Fibroblast of skin of scalp (primary cell): Measurements from ENCODE around the gene ARHGAP33. TPM values are rescaled to one million over a fixed set of nuclear protein-coding genes. Genes with fewer than 3 reads are reported as not detected.

Experiments
- DNase-seq: peaks from one replicate; pipeline ENCODE4 v3.0.0-alpha.2; 2013
- polyA plus RNA-seq, 2 experiments: library from polyadenylated mRNA; unstranded; fragments of 120-200 nt; gene quantifications; one replicate each; pipeline ENCODE4 v1.2.1, GENCODE V29; 2013; ENCODE audit not compliant: insufficient read length in 2 of 2

Gene ARHGAP33, protein sequence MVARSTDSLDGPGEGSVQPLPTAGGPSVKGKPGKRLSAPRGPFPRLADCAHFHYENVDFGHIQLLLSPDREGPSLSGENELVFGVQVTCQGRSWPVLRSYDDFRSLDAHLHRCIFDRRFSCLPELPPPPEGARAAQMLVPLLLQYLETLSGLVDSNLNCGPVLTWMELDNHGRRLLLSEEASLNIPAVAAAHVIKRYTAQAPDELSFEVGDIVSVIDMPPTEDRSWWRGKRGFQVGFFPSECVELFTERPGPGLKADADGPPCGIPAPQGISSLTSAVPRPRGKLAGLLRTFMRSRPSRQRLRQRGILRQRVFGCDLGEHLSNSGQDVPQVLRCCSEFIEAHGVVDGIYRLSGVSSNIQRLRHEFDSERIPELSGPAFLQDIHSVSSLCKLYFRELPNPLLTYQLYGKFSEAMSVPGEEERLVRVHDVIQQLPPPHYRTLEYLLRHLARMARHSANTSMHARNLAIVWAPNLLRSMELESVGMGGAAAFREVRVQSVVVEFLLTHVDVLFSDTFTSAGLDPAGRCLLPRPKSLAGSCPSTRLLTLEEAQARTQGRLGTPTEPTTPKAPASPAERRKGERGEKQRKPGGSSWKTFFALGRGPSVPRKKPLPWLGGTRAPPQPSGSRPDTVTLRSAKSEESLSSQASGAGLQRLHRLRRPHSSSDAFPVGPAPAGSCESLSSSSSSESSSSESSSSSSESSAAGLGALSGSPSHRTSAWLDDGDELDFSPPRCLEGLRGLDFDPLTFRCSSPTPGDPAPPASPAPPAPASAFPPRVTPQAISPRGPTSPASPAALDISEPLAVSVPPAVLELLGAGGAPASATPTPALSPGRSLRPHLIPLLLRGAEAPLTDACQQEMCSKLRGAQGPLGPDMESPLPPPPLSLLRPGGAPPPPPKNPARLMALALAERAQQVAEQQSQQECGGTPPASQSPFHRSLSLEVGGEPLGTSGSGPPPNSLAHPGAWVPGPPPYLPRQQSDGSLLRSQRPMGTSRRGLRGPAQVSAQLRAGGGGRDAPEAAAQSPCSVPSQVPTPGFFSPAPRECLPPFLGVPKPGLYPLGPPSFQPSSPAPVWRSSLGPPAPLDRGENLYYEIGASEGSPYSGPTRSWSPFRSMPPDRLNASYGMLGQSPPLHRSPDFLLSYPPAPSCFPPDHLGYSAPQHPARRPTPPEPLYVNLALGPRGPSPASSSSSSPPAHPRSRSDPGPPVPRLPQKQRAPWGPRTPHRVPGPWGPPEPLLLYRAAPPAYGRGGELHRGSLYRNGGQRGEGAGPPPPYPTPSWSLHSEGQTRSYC
- polyA plus RNA-seq (2013, experiment 1 of 2; ENCODE audit: insufficient read length), result 9.5 TPM
- polyA plus RNA-seq (2013, experiment 2 of 2; ENCODE audit: insufficient read length), result 10.1 TPM

DNA sequence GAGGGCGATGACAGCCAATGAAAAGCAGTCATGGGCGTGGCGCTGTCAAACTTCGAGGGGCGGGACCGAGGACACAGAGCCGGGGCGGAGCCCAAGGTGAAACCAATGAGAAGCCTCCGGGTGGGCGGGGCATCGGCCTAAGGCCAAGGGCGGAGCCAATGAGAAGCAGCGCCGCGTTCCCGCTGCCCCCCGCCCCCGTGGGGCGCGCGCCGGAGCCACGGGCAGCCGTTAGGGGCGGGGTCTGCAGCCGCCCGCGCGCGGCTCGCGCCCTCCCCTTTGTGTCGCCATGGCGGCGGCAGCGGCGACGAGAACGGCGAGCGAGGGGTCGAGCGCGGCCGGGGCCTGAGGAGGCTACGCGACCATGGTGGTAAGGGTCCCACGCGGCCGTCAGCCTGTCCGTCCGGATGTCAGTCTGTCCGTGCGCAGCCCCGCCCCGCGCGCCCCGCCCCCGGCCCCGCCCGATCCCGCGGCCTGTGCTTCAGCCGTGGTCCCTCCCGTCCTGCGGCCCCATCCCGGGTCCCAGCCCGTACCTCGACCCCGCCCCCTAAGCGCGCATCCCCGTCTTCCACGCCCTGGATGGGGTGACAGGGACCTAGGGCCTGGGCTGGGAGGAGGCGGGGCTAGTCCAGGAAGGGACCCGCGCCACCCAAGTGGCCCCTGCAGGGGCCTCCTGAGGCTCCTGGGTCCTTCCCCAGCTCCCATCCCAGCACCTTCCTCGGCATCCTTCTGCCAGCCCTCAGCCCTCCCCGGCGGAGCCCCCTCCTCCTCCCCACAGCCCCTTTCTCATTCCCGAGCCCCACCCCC lies at the start of gene ARHGAP33:
Gene ARHGAP33 (plus strand): TSS at position 267 of the 804 bp plus-strand sequence. CDS start 95 bp downstream, at position 362.
- DNase-seq, result peak; percentile 97

DNA sequence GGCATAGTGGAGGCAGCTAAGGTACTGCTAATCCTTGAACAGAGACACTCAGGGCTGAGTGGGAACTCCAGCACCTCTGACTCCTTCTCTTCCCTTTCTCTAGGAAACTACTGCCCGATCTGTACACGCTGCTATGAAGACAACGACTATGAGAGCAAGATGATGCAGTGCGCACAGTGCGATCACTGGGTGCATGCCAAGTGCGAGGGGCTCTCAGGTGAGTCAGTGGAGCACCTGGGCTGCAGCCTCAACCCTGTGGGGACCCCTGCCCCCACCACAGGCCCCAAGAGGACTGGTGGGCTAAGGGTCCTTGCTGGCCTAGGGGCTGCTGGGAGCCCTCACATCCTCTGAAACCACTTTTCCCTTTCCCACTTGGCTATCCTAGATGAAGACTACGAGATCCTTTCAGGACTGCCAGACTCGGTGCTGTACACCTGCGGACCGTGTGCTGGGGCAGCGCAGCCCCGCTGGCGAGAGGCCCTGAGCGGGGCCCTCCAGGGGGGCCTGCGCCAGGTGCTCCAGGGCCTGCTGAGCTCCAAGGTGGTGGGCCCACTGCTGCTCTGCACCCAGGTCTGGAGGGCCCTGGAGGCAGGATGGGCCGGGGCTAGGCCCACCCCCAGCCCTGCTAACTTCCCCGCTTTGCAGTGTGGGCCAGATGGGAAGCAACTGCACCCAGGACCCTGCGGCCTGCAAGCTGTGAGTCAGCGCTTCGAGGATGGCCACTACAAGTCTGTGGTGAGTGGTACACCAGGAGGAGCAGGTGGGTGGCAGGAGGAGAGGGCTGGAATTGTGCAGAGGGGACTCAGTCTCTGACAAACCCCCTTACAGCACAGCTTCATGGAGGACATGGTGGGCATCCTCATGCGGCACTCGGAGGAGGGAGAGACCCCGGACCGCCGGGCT lies 48.1 kb upstream of the ARHGAP33 start:
- DNase-seq, result no peak

DNA sequence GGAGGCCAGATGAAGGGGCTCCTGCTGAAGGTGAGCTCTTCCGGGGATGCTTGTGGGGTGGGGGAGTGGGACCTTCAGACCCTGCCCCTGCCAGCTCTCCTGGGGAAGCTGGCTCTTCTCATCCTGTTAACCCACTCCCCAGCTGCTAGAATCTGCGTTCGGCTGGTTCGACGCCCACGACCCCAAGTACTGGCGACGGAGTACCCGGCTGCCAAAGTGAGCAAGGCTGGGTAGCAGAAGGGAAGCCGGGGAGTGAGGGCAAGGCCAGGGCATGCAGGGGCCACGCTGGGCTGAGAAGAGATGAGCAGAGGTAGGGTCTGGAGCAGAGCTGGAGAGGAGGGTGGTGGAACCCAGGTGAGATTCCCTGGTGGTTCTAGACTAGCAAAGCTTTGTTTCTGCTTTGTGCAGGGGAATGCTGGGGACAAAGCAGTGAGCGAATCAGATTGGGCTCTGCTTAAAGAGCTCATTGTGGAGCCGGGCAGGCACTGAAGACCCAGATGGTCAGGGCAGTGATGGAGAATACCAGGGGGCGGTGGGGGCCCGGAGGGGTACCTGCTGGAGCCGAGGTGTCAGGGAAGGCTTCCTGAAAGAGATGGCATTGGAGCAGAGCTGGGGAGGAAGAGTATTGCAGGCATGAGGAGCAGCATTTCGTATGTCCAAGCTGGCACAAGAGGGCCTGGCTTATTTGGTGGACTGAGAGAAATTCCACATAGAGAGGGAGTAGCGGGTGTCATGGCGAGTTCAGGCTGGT lies 47.2 kb upstream of the ARHGAP33 start:
- DNase-seq, result no peak

DNA sequence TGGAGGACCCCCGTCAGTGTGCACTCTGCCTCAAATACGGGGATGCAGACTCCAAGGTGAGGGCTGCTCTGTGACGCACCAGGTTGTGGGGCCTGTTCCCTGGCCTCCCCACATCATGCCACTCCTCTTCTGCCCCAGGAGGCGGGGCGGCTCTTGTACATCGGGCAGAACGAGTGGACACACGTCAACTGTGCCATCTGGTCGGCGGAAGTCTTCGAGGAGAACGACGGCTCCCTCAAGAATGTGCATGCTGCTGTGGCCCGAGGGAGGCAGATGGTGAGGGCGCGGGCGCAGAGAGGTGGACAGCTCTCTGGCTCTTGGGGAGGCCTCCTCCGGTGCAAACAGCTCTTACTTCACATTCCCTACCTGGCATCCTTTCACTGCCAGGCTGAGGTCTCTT lies 46.3 kb upstream of the ARHGAP33 start:
- DNase-seq, result no peak

DNA sequence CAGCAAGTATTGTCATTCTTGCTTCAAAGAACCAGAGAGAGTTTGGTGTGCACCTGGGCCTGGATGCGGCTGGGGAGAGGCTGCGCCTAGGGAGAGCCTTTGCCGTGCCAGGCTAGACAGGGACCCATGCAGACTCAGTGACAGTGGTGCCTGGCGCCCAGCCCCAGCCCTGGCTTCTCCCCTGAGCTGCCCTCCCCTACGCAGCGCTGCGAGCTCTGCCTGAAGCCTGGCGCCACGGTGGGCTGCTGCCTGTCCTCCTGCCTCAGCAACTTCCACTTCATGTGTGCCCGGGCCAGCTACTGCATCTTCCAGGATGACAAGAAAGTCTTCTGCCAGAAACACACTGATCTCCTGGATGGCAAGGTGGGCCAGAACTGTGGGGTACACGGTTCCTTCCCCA lies 45.6 kb upstream of the ARHGAP33 start:
- DNase-seq, result no peak

DNA sequence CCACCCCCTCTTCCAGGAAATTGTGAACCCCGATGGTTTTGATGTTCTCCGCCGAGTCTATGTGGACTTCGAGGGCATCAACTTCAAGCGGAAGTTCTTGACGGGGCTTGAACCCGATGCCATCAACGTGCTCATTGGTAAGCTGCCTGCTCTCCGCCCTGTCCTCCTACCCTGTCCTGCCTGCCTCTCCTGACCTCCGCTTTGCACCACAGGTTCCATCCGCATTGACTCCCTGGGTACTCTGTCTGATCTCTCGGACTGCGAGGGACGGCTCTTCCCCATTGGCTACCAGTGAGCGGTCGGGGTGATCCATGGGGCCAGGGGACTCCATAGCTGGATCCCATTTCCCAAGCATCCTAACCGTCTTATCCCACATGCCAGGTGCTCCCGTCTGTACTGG lies 45.0 kb upstream of the ARHGAP33 start:
- DNase-seq, result no peak

DNA sequence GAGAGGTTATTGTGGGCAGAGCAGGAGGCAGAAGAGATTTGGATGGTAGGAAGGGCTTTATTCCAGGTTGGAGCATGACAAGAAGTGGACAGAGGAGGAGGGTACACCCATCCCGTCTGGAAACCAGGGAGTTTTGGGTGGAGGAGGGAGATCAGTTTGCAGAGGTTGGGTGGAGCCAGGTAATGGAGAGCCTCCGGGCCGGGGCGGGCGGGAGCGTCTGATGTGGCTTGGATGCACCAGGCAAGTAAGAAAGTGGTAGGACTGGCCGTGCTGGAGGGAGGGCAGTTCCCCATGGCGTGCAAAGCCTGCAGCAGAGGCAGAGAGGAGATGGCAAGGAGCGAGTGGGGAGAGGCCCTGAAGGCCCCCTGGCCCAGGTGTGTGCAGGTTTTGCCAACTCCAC lies 44.0 kb upstream of the ARHGAP33 start:
- DNase-seq, result no peak

DNA sequence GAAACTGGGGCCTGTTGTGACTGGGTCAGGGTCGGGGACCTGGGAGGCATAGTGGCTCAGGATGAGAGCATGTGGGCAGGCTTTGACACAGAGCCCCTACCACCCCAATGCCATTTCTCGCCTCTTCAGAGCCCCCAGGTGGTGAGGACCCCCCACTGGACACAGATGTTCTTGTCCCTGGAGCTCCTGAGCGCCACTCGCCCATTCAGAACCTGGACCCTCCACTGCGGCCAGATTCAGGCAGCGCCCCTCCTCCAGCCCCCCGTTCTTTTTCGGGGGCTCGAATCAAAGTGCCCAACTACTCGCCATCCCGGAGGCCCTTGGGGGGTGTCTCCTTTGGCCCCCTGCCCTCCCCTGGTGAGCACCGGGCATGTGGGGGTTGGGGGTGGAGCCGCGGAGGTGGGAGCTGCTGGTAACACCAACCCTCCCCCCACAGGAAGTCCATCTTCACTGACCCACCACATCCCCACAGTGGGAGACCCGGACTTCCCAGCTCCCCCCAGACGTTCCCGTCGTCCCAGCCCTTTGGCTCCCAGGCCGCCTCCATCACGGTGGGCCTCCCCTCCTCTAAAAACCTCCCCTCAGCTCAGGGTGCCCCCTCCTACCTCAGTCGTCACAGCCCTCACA lies 43.5 kb upstream of the ARHGAP33 start:
- DNase-seq, result no peak

DNA sequence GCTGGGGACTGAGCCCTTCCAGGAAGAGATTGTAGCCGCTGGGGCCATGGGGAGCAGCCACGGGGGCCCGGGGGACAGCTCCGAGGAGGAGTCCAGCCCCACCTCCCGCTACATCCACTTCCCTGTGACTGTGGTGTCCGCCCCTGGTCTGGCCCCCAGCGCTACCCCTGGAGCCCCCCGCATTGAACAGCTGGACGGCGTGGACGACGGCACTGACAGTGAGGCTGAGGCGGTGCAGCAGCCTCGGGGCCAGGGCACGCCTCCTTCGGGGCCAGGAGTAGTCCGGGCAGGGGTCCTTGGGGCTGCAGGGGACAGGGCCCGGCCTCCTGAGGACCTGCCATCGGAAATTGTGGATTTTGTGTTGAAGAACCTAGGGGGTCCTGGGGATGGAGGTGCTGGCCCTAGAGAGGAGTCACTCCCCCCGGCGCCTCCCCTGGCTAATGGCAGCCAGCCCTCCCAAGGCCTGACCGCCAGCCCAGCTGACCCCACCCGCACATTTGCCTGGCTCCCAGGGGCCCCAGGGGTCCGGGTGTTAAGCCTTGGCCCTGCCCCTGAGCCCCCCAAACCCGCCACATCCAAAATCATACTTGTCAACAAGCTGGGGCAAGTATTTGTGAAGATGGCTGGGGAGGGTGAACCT lies 42.7 kb upstream of the ARHGAP33 start:
- DNase-seq, result no peak

DNA sequence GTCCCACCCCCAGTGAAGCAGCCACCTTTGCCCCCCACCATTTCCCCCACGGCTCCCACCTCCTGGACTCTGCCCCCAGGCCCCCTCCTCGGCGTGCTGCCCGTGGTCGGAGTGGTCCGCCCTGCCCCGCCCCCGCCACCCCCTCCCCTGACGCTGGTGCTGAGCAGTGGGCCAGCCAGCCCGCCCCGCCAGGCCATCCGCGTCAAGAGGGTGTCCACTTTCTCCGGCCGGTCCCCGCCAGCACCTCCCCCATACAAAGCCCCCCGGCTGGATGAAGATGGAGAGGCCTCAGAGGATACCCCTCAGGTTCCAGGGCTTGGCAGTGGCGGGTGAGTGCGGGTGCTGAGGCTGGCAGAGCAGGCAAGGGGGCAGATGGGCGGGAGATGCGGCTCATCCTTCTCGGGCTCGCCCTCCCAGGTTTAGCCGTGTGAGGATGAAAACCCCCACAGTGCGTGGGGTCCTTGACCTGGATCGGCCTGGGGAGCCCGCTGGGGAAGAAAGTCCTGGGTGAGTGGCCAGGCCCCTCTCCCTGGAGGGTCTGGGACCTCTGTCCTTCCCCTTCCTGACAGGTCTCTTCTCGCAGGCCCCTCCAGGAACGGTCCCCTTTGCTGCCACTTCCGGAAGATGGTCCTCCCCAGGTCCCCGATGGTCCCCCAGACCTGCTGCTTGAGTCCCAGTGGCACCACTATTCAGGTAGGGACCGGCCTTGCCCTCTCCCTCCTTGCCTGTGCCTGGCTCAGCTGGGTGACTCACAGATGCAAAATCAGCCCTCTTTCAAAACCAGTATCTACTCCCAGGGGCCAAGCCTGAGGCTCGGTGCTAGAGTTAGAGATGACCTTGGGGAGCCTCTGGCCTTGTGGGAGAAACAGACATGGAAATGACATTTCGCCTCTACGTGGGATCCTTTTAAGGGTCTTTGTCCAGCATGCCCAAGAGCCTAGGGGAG lies 41.9 kb upstream of the ARHGAP33 start:
- no peak for DNase-seq

DNA sequence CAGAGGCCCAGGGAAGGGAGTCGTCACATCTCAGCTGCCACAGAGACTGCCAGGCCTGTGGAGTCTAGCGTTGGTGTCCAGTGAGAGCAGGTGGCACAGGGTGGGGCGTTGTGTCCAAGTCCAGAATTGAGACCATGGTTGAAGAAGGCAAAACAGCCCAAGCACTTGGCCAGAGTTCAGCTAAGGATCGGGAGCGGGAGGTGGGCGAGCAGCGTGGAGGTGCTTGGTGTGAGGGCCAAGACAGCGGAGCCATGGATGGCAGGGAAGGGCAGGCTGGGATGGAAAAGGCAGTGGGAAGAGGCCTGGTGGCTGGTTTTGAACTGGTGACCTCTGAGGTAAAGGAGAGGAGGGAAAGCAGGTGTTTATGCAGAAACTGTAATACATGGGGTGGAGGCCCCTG lies 41.1 kb upstream of the ARHGAP33 start:
- DNase-seq, result no peak

DNA sequence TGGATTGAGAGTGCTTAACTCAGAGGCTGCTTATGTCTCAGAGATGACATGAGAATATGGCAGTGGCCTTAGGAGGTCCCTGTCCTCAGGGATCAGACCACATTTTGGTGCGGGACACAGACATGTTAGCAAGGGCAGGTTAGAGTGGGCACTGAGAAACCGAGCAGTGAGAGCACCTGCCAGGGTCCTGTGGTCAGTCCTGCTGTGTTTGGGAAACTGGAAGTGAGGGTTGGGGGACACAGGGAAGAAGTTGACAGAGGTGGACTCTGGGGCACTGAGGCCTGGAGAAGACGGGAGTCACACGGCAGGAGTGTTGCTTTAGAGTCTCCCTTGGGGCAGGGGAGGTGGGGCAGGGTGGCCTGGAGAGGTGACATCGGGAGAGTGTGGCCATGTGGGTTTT lies 40.5 kb upstream of the ARHGAP33 start:
- DNase-seq, result no peak

DNA sequence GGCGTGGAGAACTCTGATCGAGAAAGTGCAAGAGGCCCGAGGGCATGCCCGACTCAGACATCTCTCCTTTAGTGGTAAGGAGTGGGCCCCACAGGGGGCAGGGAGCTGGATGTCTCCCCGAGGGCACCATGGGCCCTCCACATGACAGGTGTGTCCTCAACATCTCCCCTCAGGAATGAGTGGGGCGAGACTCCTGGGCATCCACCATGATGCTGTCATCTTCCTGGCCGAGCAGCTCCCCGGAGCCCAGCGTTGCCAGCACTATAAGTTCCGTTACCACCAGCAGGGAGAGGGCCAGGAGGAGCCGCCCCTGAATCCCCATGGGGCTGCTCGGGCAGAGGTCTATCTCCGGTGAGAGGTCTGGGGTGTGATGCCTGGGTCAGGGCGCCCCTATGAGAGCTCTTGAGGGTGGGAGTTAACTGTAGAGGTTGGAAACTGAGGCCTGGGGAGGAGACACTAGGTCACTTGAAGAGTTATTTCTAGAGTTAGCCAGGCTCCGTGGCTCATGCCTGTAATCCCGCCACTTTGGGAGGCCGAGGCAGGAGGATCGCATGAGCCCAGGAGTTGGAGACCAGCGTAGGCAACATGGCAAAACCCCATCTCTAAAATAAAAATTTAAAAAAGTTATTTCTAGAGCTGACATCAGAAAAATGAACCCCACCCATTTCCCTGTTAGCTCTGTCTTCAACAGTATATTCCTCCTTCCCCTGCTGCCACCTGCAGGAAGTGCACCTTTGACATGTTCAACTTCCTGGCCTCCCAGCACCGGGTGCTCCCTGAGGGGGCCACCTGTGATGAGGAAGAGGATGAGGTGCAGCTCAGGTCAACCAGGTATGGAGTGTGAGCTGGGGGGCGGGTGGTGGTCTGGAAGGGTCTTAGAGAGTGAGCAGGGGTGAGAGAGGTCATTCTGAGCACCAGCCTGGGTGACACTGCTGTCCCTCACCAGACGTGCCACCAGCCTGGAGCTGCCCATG lies 38.2 kb upstream of the ARHGAP33 start:
- DNase-seq, result no peak

DNA sequence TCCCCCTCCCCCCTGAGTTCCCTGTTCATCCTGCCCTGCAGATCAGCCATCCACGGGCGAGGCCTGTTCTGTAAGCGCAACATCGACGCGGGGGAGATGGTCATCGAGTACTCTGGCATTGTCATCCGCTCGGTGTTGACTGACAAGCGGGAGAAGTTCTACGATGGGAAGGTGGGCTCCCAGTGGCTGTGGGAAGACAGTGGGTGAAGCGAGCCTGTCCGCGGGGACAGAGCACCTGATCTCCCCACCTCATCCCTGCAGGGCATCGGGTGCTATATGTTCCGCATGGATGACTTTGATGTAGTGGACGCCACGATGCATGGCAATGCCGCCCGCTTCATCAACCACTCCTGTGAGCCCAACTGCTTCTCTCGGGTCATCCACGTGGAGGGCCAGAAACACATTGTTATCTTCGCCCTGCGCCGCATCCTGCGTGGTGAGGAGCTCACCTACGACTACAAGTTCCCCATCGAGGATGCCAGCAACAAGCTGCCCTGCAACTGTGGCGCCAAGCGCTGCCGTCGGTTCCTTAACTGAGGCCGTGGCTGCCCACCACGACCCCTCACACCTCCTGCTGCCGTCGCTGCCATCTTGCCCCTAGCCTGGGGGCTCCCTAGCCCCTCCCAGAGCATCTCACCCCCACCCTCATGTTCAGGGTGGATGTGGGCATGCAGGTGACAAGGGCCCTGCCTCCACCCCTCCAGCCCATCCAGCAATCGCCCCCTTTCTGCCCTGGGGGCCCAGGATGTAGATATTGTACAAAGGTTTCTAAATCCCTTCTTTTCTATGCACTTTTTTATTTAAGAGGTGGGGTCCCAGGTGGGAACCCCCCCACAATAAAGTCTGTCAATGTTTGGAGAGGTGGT lies 37.1 kb upstream of the ARHGAP33 start:
- no peak for DNase-seq

DNA sequence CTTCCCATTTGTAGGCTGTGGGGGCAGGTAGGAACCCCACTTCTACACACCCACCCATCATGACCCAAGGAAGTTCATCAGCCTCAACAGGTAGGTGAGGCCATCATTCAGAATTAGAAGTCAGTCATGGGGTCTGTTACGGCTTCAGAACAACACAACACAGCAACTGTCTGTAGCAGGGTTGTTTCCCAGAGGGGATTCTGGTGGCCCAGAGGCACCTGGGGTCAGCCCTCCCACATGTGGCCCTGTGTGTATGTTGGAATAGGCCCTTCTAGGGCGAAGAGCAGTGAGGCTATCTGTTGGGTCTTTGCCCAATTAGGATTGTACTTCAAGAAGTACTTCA lies 36.5 kb upstream of the ARHGAP33 start:
- DNase-seq, result no peak
